ENCODE measurements around the gene RBM38.

DNA sequence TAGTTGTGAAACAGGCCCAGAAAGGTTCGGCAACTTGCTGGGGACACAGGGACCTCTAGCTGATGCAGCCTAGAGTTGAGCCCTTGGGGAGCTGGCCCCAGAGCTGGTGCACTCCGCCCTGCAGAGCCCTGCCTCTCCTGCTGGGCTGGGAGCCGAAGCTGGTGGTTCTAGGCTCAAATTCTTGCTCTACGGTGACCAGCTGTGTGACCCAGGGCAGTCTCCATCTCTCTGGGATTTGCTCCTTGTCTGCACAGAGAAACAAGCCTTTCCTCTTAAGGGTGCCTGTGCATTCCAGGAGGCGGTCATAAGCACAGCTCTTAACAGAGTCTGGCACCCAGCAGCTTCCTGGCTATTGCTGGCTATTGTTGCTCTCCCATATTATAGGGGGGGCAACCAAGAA lies 47.4 kb downstream of the RBM38 start:
- TF ChIP-seq CTCF (conservative IDR thresholded peaks at IDR 0.05 in 1 of 2, IDR thresholded peaks at IDR 0.05 in 1 of 2; ENCODE audit: extremely low read depth in 1 of 2, insufficient read depth in 1 of 2, low read depth in 1 of 2, low read length in 2 of 2): no peak
- no peak for TF ChIP-seq EZH2 (IDR thresholded peaks at IDR 0.05; ENCODE audit: borderline replicate concordance, low read length)
